ENCODE measurements around the gene FBXO28. TPM values are rescaled to one million over a fixed set of nuclear protein-coding genes. Genes with fewer than 3 reads are reported as not detected.

FBXO28 gene
- total RNA-seq, 1 donor from 2014 or later: 29.2 TPM

DNA sequence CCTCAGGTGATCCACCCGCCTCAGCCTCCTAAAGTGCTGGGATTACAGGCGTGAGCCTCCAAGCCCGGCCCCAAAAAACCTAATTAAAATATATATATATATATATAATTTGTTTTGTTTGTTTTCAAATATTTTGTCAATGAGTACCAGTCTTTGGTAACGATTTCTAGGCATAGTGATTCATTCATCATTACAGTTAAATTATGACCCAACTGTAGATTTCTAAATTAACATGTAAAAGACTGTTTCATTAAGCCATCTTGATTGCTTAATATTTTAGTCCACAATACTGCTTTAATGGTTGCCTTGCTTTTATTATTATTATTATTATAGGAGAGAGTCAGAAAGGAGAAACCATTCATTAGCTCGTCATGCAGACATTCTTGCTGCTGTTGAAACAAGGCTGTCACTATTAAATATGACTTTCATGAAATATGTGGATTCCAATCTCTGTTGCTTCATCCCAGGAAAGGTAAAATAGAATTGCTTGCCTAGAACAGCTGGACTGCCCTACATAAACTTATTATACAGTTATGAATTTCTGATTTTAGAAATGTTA, 19.9 kb downstream of the FBXO28 start:
- H3K9me3 Mint-ChIP-seq: peaks cover 9% of the 10 kb centered on the region
- H3K27me3 Mint-ChIP-seq (ENCODE audit: low read depth): no peaks in the 10 kb centered on the region
- no peak for TF ChIP-seq CTCF (conservative IDR thresholded peaks at IDR 0.05)
- H3K27ac Mint-ChIP-seq (ENCODE audit: unreplicated experiment): no peak overlapping the region
- no peak for DNase-seq (ENCODE audit: low read depth, low spot score)
- H3K36me3 Mint-ChIP-seq (ENCODE audit: low read depth): peaks cover 32% of the 10 kb centered on the region
- no peaks in the 10 kb centered on the region for H3K4me1 Mint-ChIP-seq
- no peak overlapping the region for H3K4me3 Mint-ChIP-seq

GRCh38 chr1:224137518-224137917, 23.6 kb downstream of the FBXO28 start:
- TF ChIP-seq CTCF (conservative IDR thresholded peaks at IDR 0.05): no peak
- Mint-ChIP-seq H3K4me1 (no peaks in the 10 kb centered on the region), H3K4me3 (no peak overlapping the region), H3K27ac (ENCODE audit: unreplicated experiment) (no peak overlapping the region), H3K9me3 (no peaks in the 10 kb centered on the region), H3K36me3 (ENCODE audit: low read depth) (peaks cover 6% of the 10 kb centered on the region), H3K27me3 (ENCODE audit: low read depth) (no peaks in the 10 kb centered on the region)
- no peak for DNase-seq (ENCODE audit: low read depth, low spot score)

GRCh38 chr1:224138198-224138597, 24.3 kb downstream of the FBXO28 start:
- no peak for TF ChIP-seq CTCF (conservative IDR thresholded peaks at IDR 0.05)
- Mint-ChIP-seq H3K36me3 (ENCODE audit: low read depth) (peaks cover 2% of the 10 kb centered on the region), H3K4me3 (no peak overlapping the region), H3K27ac (ENCODE audit: unreplicated experiment) (no peak overlapping the region), H3K27me3 (ENCODE audit: low read depth) (no peaks in the 10 kb centered on the region), H3K9me3 (no peaks in the 10 kb centered on the region), H3K4me1 (no peaks in the 10 kb centered on the region)
- DNase-seq (ENCODE audit: low read depth, low spot score): no peak

DNA sequence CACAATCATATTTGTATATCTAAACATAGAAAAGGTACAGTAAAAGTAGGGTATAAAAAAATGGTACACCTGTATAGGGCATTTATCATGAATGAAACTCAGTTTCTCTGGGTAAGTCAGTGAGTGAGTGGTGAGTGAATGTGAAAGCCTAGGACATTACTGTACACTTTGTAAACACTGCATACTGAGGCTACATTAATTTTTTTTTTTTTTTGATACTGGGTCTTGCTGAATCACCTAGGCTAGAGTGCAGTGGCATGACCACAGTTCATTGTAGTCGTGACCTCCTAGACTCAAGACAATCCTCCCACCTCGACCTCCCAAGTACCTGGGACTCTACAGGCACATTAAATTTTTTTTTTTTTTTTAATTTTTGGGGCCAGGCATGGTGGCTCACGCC, 27.8 kb downstream of the FBXO28 start:
- Mint-ChIP-seq H3K27ac (ENCODE audit: unreplicated experiment) (no peak overlapping the region), H3K36me3 (ENCODE audit: low read depth) (peaks cover 3% of the 10 kb centered on the region), H3K4me3 (no peak overlapping the region), H3K9me3 (no peaks in the 10 kb centered on the region), H3K4me1 (no peaks in the 10 kb centered on the region), H3K27me3 (ENCODE audit: low read depth) (no peaks in the 10 kb centered on the region)
- TF ChIP-seq CTCF (conservative IDR thresholded peaks at IDR 0.05): no peak
- no peak for DNase-seq (ENCODE audit: low read depth, low spot score)

DNA sequence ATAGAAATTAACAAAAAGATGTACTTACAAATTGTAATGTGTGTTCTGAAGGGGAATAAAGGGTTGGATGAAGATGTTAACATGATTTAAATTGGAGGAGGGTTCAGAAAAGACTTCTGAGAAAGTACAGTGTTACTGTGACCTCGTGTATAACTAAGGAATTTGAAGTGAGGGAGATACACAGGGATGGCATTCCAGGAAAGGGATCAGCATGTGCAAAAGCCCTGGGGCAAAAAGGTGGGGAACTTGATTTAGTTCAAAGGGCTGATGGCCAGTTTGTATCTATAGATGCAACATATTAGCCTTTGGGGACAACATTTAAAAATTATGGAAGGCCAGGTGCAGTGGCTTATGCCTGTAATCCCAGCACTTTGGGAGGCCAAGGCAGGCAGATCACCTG, 35.8 kb downstream of the FBXO28 start:
- no peaks in the 10 kb centered on the region for H3K4me1 Mint-ChIP-seq
- peaks cover 5% of the 10 kb centered on the region for H3K36me3 Mint-ChIP-seq (ENCODE audit: low read depth)
- H3K27ac Mint-ChIP-seq (ENCODE audit: unreplicated experiment): no peak overlapping the region
- DNase-seq (ENCODE audit: low read depth, low spot score): no peak
- H3K9me3 Mint-ChIP-seq: no peaks in the 10 kb centered on the region
- no peak overlapping the region for H3K4me3 Mint-ChIP-seq
- no peaks in the 10 kb centered on the region for H3K27me3 Mint-ChIP-seq (ENCODE audit: low read depth)
- no peak for TF ChIP-seq CTCF (conservative IDR thresholded peaks at IDR 0.05)
